ENCODE measurements around the gene XIRP2.

The XIRP2 gene, protein sequence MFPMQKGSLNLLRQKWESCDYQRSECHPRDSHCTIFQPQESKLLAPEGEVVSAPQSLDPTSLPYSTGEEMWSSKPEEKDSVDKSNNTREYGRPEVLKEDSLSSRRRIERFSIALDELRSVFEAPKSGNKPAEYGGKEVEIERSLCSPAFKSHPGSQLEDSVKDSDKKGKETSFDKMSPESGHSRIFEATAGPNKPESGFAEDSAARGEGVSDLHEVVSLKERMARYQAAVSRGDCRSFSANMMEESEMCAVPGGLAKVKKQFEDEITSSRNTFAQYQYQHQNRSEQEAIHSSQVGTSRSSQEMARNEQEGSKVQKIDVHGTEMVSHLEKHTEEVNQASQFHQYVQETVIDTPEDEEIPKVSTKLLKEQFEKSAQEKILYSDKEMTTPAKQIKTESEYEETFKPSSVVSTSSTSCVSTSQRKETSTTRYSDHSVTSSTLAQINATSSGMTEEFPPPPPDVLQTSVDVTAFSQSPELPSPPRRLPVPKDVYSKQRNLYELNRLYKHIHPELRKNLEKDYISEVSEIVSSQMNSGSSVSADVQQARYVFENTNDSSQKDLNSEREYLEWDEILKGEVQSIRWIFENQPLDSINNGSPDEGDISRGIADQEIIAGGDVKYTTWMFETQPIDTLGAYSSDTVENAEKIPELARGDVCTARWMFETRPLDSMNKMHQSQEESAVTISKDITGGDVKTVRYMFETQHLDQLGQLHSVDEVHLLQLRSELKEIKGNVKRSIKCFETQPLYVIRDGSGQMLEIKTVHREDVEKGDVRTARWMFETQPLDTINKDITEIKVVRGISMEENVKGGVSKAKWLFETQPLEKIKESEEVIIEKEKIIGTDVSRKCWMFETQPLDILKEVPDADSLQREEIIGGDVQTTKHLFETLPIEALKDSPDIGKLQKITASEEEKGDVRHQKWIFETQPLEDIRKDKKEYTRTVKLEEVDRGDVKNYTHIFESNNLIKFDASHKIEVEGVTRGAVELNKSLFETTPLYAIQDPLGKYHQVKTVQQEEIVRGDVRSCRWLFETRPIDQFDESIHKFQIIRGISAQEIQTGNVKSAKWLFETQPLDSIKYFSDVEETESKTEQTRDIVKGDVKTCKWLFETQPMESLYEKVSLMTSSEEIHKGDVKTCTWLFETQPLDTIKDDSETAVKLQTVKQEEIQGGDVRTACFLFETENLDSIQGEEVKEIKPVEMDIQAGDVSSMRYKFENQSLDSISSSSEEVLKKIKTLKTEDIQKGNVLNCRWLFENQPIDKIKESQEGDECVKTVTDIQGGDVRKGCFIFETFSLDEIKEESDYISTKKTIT (N-terminal part only)

GRCh38 chr2:166888180-166888579 lies at the start of gene XIRP2:
Gene XIRP2 (plus strand): TSS chr2:166888480. CDS start chr2:166903483, 15,003 bp downstream.
- no peaks in the 10 kb centered on the region for H3K27me3 Mint-ChIP-seq
- no peak within 1 kb of the TSS for H3K4me3 Mint-ChIP-seq
- no peak within 1 kb of the TSS for H3K27ac Mint-ChIP-seq
- H3K9me3 Mint-ChIP-seq = peaks cover 3% of the 10 kb centered on the region
- no peak for ATAC-seq
- H3K36me3 Mint-ChIP-seq = no peaks in the 10 kb centered on the region
- no peaks in the 10 kb centered on the region for H3K4me1 Mint-ChIP-seq

DNA sequence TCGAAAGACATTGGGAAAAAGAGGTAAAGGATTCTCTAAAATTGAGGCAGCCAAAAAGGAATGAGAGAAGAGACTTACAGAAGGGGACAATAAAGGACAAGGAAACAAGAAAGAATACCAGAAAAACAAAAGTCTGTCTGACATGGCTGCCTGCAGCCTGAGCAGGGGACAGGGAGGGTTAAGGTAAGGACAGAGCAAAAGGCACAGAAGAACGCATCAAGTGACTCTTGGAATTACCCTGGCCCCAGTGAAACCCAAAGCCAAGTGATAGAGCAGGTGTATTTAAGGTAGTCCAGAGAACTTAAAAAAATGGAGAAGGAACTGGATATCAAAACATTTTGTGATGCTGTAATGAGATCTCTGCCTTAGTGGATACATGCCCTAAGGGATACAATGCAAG lies 47.1 kb upstream of the XIRP2 start:
- H3K36me3 Mint-ChIP-seq = no peaks in the 10 kb centered on the region
- no peak for ATAC-seq
- no peaks in the 10 kb centered on the region for H3K27me3 Mint-ChIP-seq
- no peak overlapping the region for H3K4me3 Mint-ChIP-seq
- H3K4me1 Mint-ChIP-seq = no peaks in the 10 kb centered on the region
- no peak overlapping the region for H3K27ac Mint-ChIP-seq
- peaks cover 3% of the 10 kb centered on the region for H3K9me3 Mint-ChIP-seq

DNA sequence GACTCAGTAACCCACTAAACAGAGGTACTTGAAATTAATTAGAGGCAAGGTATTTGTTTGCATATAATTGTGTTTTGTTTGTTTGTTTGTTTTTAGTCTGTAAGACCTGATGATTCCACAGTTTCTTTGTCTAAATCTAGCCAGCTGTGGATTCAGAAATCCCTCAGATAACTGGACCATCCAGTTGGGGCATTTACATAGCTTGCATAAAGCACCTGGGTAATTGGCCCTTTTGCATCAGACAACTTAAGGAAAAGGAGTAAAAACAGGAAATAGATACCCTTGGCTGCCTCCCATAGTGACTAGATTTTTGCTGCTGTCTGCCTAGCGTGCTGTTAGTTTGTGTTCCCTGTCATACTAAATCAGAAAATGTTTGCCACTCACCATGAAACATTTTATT lies 46.6 kb upstream of the XIRP2 start:
- H3K36me3 Mint-ChIP-seq = no peaks in the 10 kb centered on the region
- H3K27ac Mint-ChIP-seq = no peak overlapping the region
- H3K4me1 Mint-ChIP-seq = no peaks in the 10 kb centered on the region
- no peak for ATAC-seq
- peaks cover 5% of the 10 kb centered on the region for H3K9me3 Mint-ChIP-seq
- no peak overlapping the region for H3K4me3 Mint-ChIP-seq
- no peaks in the 10 kb centered on the region for H3K27me3 Mint-ChIP-seq

DNA sequence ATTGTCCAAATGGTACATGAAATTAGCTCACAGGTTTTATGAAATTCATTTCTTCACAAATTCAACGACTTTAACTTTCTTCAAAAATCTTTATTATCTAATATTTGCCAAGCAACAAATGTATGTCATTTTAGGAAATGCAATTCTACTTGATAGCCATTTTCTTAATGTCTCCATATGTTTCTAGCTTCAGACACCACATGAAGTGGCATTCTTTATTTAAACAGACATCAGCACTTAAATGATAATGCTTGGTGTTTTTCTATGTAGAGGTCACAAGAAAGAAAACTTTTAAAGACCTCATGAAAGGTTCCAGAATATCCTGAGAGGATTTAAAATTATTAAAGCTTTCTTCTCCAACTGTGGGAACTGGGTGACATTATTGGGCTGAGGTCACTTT lies 44.2 kb upstream of the XIRP2 start:
- no peak for ATAC-seq
- Mint-ChIP-seq H3K4me1 (no peaks in the 10 kb centered on the region), H3K36me3 (no peaks in the 10 kb centered on the region), H3K9me3 (peaks cover 8% of the 10 kb centered on the region), H3K27me3 (no peaks in the 10 kb centered on the region), H3K4me3 (no peak overlapping the region), H3K27ac (no peak overlapping the region)

DNA sequence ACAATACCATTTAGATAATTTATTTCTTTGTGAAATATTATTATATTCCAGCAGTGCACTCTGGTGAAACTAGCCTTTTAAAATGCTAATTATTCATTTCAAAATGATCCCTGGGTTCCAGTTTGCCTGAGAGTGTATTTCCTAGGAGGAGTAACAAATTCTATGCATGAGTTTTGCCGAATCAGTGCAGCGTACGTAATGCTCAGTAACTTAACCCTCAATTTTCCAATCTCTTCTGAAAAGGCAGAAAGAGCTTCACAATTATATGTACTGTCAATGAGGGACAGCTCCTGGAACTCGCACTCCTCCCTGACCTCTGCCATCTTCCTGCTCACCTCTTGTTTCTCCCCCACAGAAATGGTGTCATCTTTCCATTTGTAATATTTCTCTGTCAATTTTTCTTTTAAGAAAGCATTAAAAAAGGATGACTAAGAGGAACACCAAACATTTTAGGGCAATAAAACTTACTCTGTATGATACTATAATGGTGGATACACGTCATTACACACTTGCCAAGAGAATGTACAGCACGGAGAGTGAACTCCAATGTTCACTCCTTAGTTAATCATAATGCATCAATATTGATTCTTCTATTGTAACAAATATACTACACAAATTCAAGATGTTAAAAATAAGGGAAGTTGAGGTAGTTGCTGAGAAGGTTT lies 25.7 kb upstream of the XIRP2 start:
- ATAC-seq = no peak
- no peaks in the 10 kb centered on the region for H3K4me1 Mint-ChIP-seq
- H3K36me3 Mint-ChIP-seq = no peaks in the 10 kb centered on the region
- H3K27ac Mint-ChIP-seq = no peak overlapping the region
- no peak overlapping the region for H3K4me3 Mint-ChIP-seq
- no peaks in the 10 kb centered on the region for H3K27me3 Mint-ChIP-seq
- no peaks in the 10 kb centered on the region for H3K9me3 Mint-ChIP-seq

DNA sequence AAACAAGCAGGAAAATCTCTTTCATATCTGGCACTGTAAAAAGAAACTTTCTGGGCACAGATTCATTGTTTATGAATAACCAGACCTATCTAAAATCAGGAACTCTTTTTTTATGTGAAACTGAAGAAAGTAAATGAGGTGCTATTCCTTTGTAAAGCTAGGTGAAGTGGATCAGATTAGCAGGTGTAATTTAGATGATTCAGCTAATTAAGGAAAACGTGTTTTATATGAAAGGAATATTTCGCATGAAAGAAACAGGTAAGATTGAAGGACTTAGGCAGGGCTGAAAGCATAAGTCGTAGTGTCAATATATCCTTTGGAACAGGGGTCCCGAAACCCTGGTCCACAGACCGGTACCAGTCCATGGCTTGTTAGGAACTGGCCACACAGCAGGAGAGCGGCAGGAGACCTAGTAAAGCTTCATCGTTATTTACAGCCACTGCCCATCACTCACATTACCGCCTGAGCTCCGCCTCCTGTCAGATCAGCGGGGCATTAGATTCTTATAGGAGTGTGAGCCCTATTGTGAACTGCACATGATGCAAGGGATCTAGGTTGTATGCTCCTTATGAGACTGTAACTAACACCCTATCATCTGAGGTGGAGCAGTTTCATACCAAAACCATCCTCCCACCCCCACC lies 20.3 kb upstream of the XIRP2 start:
- ATAC-seq = no peak
- Mint-ChIP-seq H3K9me3 (peaks cover 4% of the 10 kb centered on the region), H3K36me3 (no peaks in the 10 kb centered on the region), H3K27me3 (no peaks in the 10 kb centered on the region), H3K4me3 (no peak overlapping the region), H3K4me1 (no peaks in the 10 kb centered on the region), H3K27ac (no peak overlapping the region)

GRCh38 chr2:166870346-166870745 lies 17.9 kb upstream of the XIRP2 start:
- ATAC-seq = no peak
- H3K36me3 Mint-ChIP-seq = no peaks in the 10 kb centered on the region
- no peak overlapping the region for H3K4me3 Mint-ChIP-seq
- no peaks in the 10 kb centered on the region for H3K4me1 Mint-ChIP-seq
- no peak overlapping the region for H3K27ac Mint-ChIP-seq
- peaks cover 4% of the 10 kb centered on the region for H3K9me3 Mint-ChIP-seq
- H3K27me3 Mint-ChIP-seq = no peaks in the 10 kb centered on the region

- no peaks in the 10 kb centered on the region for H3K4me1 Mint-ChIP-seq
- no peaks in the 10 kb centered on the region for H3K27me3 Mint-ChIP-seq
- H3K4me3 Mint-ChIP-seq = no peak overlapping the region
- ATAC-seq = no peak
- H3K27ac Mint-ChIP-seq = no peak overlapping the region
- no peaks in the 10 kb centered on the region for H3K36me3 Mint-ChIP-seq
- H3K9me3 Mint-ChIP-seq = peaks cover 3% of the 10 kb centered on the region
Measured at GRCh38 chr2:166881177-166881576, 7.1 kb upstream of the XIRP2 start.

- no peak for ATAC-seq
- Mint-ChIP-seq H3K4me3 (no peak overlapping the region), H3K27ac (no peak overlapping the region), H3K9me3 (peaks cover 6% of the 10 kb centered on the region), H3K4me1 (no peaks in the 10 kb centered on the region), H3K27me3 (no peaks in the 10 kb centered on the region), H3K36me3 (no peaks in the 10 kb centered on the region)
Measured at GRCh38 chr2:166882851-166883250, 5.4 kb upstream of the XIRP2 start.

GRCh38 chr2:166891727-166892126 lies 3.4 kb downstream of the XIRP2 start:
- Mint-ChIP-seq H3K4me1 (no peaks in the 10 kb centered on the region), H3K4me3 (no peak overlapping the region), H3K27me3 (no peaks in the 10 kb centered on the region), H3K27ac (no peak overlapping the region), H3K36me3 (no peaks in the 10 kb centered on the region), H3K9me3 (peaks cover 2% of the 10 kb centered on the region)
- ATAC-seq = no peak

GRCh38 chr2:166892397-166892796 lies 4.1 kb downstream of the XIRP2 start:
- no peak overlapping the region for H3K27ac Mint-ChIP-seq
- H3K4me1 Mint-ChIP-seq = no peaks in the 10 kb centered on the region
- H3K9me3 Mint-ChIP-seq = no peaks in the 10 kb centered on the region

DNA sequence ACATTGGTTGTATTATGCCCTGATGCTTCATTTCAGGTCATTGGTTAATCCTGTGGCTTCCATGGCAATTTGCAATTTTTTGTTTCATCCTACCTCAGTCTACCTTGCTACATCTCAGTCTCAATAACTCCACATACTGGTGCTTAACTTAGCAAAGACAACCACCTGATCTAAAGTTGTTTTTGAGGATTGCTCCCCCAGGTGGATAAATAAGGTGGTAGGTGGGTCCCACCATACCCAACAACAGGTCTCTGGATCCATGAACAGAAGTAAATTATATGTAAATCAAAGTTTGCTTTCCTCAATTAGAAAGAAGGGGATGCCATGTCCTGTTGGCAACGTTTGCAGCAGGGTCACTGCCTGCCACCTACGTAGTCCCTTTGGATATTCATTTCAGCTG lies 7.0 kb downstream of the XIRP2 start:
- no peak for ATAC-seq
- no peaks in the 10 kb centered on the region for H3K27me3 Mint-ChIP-seq

More at GRCh38 chr2:166892397-166892796, 4.1 kb downstream of the XIRP2 start:
- ATAC-seq = no peak
- H3K27me3 Mint-ChIP-seq = no peaks in the 10 kb centered on the region
- H3K4me3 Mint-ChIP-seq = no peak overlapping the region
- H3K36me3 Mint-ChIP-seq = no peaks in the 10 kb centered on the region

DNA sequence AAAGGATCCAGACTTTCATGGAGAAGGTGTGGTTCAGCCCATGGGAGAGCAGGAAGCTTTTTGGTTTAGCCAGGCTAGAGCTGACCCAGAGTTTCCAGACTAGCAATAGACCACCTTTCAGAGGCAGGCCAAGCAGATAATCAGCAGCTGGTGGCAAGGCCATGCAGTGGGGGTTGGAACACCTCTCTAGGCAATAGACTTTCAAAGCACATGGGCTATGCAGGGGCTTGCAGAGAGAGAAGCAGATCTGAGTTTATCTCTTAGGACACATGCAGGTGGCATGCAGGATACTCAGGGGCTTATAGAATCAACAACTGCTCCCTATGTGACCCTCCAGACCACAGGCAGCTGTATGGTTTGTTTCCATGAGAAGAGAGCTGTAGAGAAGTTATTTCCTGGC lies 9.4 kb downstream of the XIRP2 start:
- Mint-ChIP-seq H3K27me3 (no peaks in the 10 kb centered on the region), H3K4me1 (no peaks in the 10 kb centered on the region), H3K4me3 (no peak overlapping the region), H3K36me3 (no peaks in the 10 kb centered on the region), H3K27ac (no peak overlapping the region), H3K9me3 (peaks cover 4% of the 10 kb centered on the region)
- ATAC-seq = no peak

More for the DNA sequence above, 7.0 kb downstream of the XIRP2 start:
- Mint-ChIP-seq H3K36me3 (no peaks in the 10 kb centered on the region), H3K9me3 (peaks cover 3% of the 10 kb centered on the region), H3K4me1 (no peaks in the 10 kb centered on the region), H3K27ac (no peak overlapping the region), H3K4me3 (no peak overlapping the region)

GRCh38 chr2:166899676-166900075 lies 11.4 kb downstream of the XIRP2 start:
- Mint-ChIP-seq H3K27me3 (no peaks in the 10 kb centered on the region), H3K27ac (no peak overlapping the region), H3K4me3 (no peak overlapping the region), H3K4me1 (no peaks in the 10 kb centered on the region), H3K36me3 (no peaks in the 10 kb centered on the region), H3K9me3 (peaks cover 4% of the 10 kb centered on the region)
- ATAC-seq = no peak

All from stimulated activated memory B cell treated with anti-CD40 and anti-IgM and Interleukin-4, amounts not matched to agents 10 μg/mL and 1 μg/mL and 100 μg/mL, for 72 hours (primary cell).